Measurements from ENCODE around the gene NRBF2. TPM values are rescaled to one million over a fixed set of nuclear protein-coding genes. Genes with fewer than 3 reads are reported as not detected.

NRBF2 gene
- total RNA-seq, 2 experiments from 2014 or later, result 23.1 to 24.1 TPM

DNA sequence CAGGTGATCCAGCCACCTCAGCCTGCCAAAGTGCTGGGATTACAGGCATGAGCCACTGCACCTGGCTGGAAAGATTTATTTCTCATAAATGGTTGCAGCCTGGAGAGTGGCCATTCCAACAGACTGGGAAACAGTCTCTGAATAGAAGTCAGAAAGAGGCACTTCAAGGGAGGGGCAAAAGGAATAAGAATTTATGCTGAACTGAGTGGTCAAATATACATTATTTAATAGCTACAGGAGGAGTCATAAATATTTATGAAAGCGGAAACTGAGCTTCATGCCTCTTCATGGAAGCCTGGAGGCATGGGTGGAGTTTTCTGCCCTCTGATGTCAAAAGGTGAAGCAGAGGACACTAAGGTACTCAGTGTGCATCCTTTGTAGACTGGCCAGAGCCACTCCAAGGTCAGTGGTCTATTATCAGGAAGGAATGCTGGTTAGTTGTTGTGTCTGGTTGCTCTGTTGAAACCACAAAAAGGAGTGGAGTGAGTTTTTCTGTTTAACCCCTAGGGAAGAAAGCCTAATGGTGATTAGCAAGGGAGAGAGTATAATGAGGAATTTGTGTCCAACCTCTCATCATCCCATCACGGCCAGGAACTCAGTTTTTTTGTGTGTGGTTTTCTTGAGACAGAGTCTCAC lies 9.3 kb upstream of the NRBF2 start:
- POLR2A ChIA-PET, result no interaction called here
- TF ChIP-seq, protein P1, sequence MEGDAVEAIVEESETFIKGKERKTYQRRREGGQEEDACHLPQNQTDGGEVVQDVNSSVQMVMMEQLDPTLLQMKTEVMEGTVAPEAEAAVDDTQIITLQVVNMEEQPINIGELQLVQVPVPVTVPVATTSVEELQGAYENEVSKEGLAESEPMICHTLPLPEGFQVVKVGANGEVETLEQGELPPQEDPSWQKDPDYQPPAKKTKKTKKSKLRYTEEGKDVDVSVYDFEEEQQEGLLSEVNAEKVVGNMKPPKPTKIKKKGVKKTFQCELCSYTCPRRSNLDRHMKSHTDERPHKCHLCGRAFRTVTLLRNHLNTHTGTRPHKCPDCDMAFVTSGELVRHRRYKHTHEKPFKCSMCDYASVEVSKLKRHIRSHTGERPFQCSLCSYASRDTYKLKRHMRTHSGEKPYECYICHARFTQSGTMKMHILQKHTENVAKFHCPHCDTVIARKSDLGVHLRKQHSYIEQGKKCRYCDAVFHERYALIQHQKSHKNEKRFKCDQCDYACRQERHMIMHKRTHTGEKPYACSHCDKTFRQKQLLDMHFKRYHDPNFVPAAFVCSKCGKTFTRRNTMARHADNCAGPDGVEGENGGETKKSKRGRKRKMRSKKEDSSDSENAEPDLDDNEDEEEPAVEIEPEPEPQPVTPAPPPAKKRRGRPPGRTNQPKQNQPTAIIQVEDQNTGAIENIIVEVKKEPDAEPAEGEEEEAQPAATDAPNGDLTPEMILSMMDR (IDR thresholded peaks at IDR 0.05), result no peak
- Mint-ChIP-seq H3K36me3 (ENCODE audit: low read depth) (no peaks in the 10 kb centered on the region), H3K4me1 (ENCODE audit: low read depth) (no peaks in the 10 kb centered on the region), H3K27ac (no peak overlapping the region), H3K4me3 (no peak overlapping the region), H3K27me3 (no peaks in the 10 kb centered on the region), H3K9me3 (no peaks in the 10 kb centered on the region)
- ATAC-seq (no peak), DNase-seq (no peak)
- intact Hi-C loops (cut with micrococcal nuclease), result no loop called here
- CTCF ChIA-PET, result no interaction called here

DNA sequence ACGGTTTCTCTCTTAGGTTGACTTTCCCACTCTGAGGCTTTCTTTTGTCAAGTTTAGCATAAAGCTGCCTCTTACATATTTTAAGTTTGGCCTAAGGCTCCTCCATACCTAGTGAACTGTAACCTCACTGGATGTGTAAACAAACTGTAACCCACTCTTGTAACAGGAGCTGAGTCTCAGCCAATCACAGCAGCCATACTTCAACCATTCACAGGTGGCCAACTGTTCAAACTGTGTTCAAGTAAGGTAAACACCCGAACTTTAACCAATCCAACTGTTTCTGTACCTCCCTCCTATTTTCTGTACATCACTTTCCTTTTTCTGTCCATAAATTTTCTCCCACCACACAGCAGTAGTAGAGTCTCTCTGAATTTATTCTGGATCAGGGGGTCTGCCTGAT lies 7.7 kb upstream of the NRBF2 start:
- ChIA-PET POLR2A (no interaction called here), CTCF (no interaction called here)
- Mint-ChIP-seq H3K27me3 (no peaks in the 10 kb centered on the region), H3K9me3 (no peaks in the 10 kb centered on the region), H3K4me1 (ENCODE audit: low read depth) (no peaks in the 10 kb centered on the region), H3K27ac (no peak overlapping the region), H3K36me3 (ENCODE audit: low read depth) (no peaks in the 10 kb centered on the region), H3K4me3 (no peak overlapping the region)
- intact Hi-C loops (cut with micrococcal nuclease), result no loop called here
- TF ChIP-seq, protein P1 (IDR thresholded peaks at IDR 0.05), result no peak
- no peak for ATAC-seq
- DNase-seq, result no peak

DNA sequence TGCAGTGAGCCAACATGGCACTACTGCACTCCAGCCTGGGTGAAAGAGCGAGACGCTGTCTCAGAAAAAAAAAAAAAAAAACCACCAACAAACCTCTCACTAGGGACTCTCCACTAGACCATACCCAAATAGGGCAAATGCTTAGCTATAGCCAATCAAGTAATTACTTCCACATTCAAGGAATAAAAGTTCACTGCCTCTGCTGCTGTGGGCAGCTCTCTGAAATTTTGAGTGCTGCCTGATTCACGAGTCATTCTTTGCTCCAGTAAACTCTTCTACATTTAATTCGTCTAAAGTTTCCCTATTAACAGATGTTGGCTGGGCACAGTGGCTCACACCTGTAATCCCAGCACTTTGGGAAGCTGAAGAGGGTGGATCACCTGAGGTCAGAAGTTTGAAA lies 4.7 kb upstream of the NRBF2 start:
- TF ChIP-seq, protein P1 (IDR thresholded peaks at IDR 0.05), result no peak
- Mint-ChIP-seq H3K36me3 (ENCODE audit: low read depth) (peaks cover 3% of the 10 kb centered on the region), H3K27ac (no peak overlapping the region), H3K9me3 (peaks cover 7% of the 10 kb centered on the region), H3K27me3 (no peaks in the 10 kb centered on the region), H3K4me1 (ENCODE audit: low read depth) (peaks cover 6% of the 10 kb centered on the region), H3K4me3 (no peak overlapping the region)
- DNase-seq (no peak), ATAC-seq (no peak)
- ChIA-PET POLR2A (interaction anchor here (1.0 kb wide), 1 partner anchor 28 kb away, joined by 3 read pairs; no protein-coding TSS in a partner anchor), CTCF (no interaction called here)
- intact Hi-C loops (cut with micrococcal nuclease), result no loop called here

DNA sequence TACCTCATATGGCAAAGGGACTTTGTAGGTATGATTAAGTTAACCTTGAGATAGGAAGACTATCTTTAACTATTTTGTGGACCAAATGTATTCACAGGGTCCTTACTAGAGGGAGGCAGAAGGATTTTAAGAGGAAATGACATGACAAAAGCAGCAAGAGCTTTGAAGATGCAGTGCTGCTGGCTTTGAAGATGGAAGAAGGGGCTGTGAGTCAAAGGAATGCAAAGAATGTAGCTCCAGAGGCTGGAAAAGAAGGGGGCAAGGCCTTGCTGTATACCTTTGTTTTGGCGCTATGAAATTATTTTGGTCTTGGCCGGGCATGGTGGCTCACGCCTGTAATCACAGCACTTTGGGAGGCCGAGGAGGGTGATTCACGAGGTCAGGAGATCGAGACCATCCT lies 3.2 kb upstream of the NRBF2 start:
- intact Hi-C loops (cut with micrococcal nuclease), result no loop called here
- no peak for DNase-seq
- Mint-ChIP-seq H3K27me3 (no peaks in the 10 kb centered on the region), H3K9me3 (peaks cover 7% of the 10 kb centered on the region), H3K4me1 (ENCODE audit: low read depth) (peaks cover 11% of the 10 kb centered on the region), H3K4me3 (no peak overlapping the region), H3K27ac (no peak overlapping the region), H3K36me3 (ENCODE audit: low read depth) (peaks cover 10% of the 10 kb centered on the region)
- ChIA-PET CTCF (no interaction called here), POLR2A (no interaction called here)
- ATAC-seq, result no peak
- TF ChIP-seq, protein P1 (IDR thresholded peaks at IDR 0.05), result no peak

DNA sequence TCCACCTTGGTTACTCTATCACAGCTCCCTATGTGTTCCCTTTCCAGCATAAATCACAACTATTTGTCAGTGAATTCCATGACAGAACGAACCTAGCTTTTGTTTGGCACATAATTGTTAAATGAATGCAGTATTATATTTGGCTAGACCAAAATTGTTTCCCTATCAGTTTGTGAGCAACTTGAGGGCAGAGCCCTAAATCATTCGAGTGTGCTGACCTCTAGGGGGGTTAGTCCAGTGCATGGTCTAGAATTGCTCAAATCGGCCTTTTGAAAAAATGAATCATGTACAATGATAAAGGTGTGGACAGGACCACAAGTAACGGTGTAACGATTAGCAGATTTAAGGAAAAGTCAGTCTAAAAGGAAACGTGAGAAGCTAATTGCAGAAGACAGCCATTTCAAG lies 475 bp upstream of the NRBF2 start:
- peaks cover 7% of the 10 kb centered on the region for H3K9me3 Mint-ChIP-seq
- H3K4me3 Mint-ChIP-seq, result peak overlapping the region; percentile 91
- no peaks in the 10 kb centered on the region for H3K27me3 Mint-ChIP-seq
- ATAC-seq, result no peak
- H3K4me1 Mint-ChIP-seq (ENCODE audit: low read depth), result peaks cover 30% of the 10 kb centered on the region
- POLR2A ChIA-PET, result interaction anchor here (0.8 to 2.7 kb wide), 5 partner anchors 10 to 315 kb away, joined by 3 to 13 read pairs (median 4); partner anchors contain the start of gene EGR2
- H3K36me3 Mint-ChIP-seq (ENCODE audit: low read depth), result peaks cover 18% of the 10 kb centered on the region
- peak overlapping the region; percentile 94 for H3K27ac Mint-ChIP-seq
- CTCF ChIA-PET, result interaction anchor here (1.3 to 4.9 kb wide), 8 partner anchors 10 to 574 kb away, joined by 4 to 33 read pairs (median 6); partner anchors contain the start of gene EGR2
- DNase-seq, result no peak
- intact Hi-C loops (cut with micrococcal nuclease), result no loop called here
- TF ChIP-seq, protein P1 (IDR thresholded peaks at IDR 0.05), result no peak
